Neuronal stem cell (in vitro differentiated cells): ENCODE results near the gene MEGF11.

Experiments
- DNase-seq: peaks from one replicate; pipeline ENCODE4 v3.0.0-alpha.2; 2013; ENCODE audit warnings: low spot score
- H2AFZ ChIP-seq: one replicate; pipeline ENCODE4 v1.6.1; 2013; ENCODE audit warnings: mild to moderate bottlenecking, low read length, inconsistent platforms
- H2AK5ac ChIP-seq: 2 replicates; pipeline ENCODE4 v1.6.1; 2013; ENCODE audit warnings: low read depth, mild to moderate bottlenecking, inconsistent platforms, low read length, moderate library complexity, mixed read lengths
- H2BK120ac ChIP-seq: 2 replicates; pipeline ENCODE4 v1.6.1; 2013; ENCODE audit warnings: low read depth, mild to moderate bottlenecking, inconsistent platforms, low read length, moderate library complexity, mixed read lengths
- H2BK12ac ChIP-seq: one replicate; pipeline ENCODE4 v1.6.1; 2013; ENCODE audit warnings: low read length, inconsistent platforms
- H2BK15ac ChIP-seq: 2 replicates; pipeline ENCODE4 v1.6.1; 2013; ENCODE audit warnings: mild to moderate bottlenecking, low read length, inconsistent platforms, mixed read lengths
- H2BK5ac ChIP-seq: one replicate; pipeline ENCODE4 v1.6.1; 2013; ENCODE audit warnings: inconsistent platforms, mild to moderate bottlenecking, low read length, moderate library complexity
- H3K14ac ChIP-seq: one replicate; pipeline ENCODE4 v1.6.1; 2013; ENCODE audit warnings: low read length, inconsistent platforms
- H3K18ac ChIP-seq: 2 replicates; pipeline ENCODE4 v1.6.1; 2013; ENCODE audit warnings: low read length, inconsistent platforms
- H3K23ac ChIP-seq: 2 replicates; pipeline ENCODE4 v1.6.1; 2013; ENCODE audit warnings: low read depth, mild to moderate bottlenecking, mixed read lengths, low read length, inconsistent platforms; ENCODE audit not compliant: poor library complexity
- H3K27ac ChIP-seq: replicated peaks from 3 replicates; pipeline ENCODE4 v1.5.1; 2013; ENCODE audit warnings: low read length, inconsistent platforms
- H3K27me3 ChIP-seq, 3 experiments: 2 replicates each; pipeline ENCODE4 v1.6.1; 2013; ENCODE audit warnings: low read length in 3 of 3, mild to moderate bottlenecking in 2 of 3, inconsistent platforms in 1 of 3, low read depth in 1 of 3, mixed read lengths in 1 of 3, moderate library complexity in 1 of 3; ENCODE audit not compliant: control insufficient read depth in 3 of 3, insufficient read depth in 3 of 3
- H3K36me3 ChIP-seq, 2 donors: replicated peaks in 1 of 2; 2 replicates each; pipeline ENCODE4 v1.6.1; 2013; ENCODE audit warnings: low read length in 2 of 2; ENCODE audit not compliant: control insufficient read depth in 2 of 2, insufficient read depth in 2 of 2
- H3K4ac ChIP-seq: 2 replicates; pipeline ENCODE4 v1.6.1; 2013; ENCODE audit warnings: inconsistent platforms, mild to moderate bottlenecking, low read length, moderate library complexity
- H3K4me1 ChIP-seq, 2 donors: 1 replicate in 1 of 2; 2 replicates in 1 of 2; pipeline ENCODE4 v1.6.1; 2013; ENCODE audit warnings: low read length in 2 of 2, low read depth in 1 of 2; ENCODE audit not compliant: control insufficient read depth in 2 of 2, insufficient read depth in 1 of 2
- H3K4me2 ChIP-seq: one replicate; pipeline ENCODE4 v1.6.1; 2013; ENCODE audit warnings: mild to moderate bottlenecking, low read length, inconsistent platforms; ENCODE audit not compliant: insufficient read depth, poor library complexity, severe bottlenecking
- H3K4me3 ChIP-seq, 2 donors: 2 replicates each; pipeline ENCODE4 v1.5.1; 2013; ENCODE audit warnings: low read length in 2 of 2, mild to moderate bottlenecking in 2 of 2, inconsistent platforms in 1 of 2, moderate library complexity in 1 of 2
- H3K79me1 ChIP-seq: one replicate; pipeline ENCODE4 v1.6.1; 2013; ENCODE audit warnings: low read depth, mild to moderate bottlenecking, inconsistent platforms, low read length, moderate library complexity
- H3K9ac ChIP-seq: one replicate; pipeline ENCODE4 v1.6.1; 2013; ENCODE audit warnings: mild to moderate bottlenecking, low read depth, low read length, inconsistent platforms; ENCODE audit not compliant: poor library complexity
- H3K9me3 ChIP-seq, 2 donors: replicated peaks in 1 of 2; 2 replicates each; pipeline versions ENCODE3 to v1.6.1; 2013; ENCODE audit warnings: low read length in 2 of 2, mild to moderate bottlenecking in 2 of 2, inconsistent platforms in 1 of 2, low read depth in 1 of 2, mixed read lengths in 1 of 2, moderate library complexity in 1 of 2; ENCODE audit not compliant: control insufficient read depth in 2 of 2, insufficient read depth in 1 of 2
- H4K8ac ChIP-seq: one replicate; pipeline ENCODE4 v1.6.1; 2013; ENCODE audit warnings: low read depth, mild to moderate bottlenecking, inconsistent platforms, low read length, moderate library complexity
- H4K91ac ChIP-seq: one replicate; pipeline ENCODE4 v1.6.1; 2013; ENCODE audit warnings: low read length, low read depth, mild to moderate bottlenecking, inconsistent platforms; ENCODE audit not compliant: poor library complexity
- WGBS, 2 donors: extraction: QIAGEN DNeasy Blood & Tissue Kit; methylation state at CpG; one replicate each; pipeline ENCODE4 v1.1.7; 2013; ENCODE audit warnings: missing lambda C conversion rate in 2 of 2, mixed read lengths in 1 of 2; ENCODE audit not compliant: insufficient read length in 2 of 2, insufficient replicate concordance in 1 of 2; ENCODE audit errors: extremely low coverage in 2 of 2; 5-methylcytosine and 5-hydroxymethylcytosine counted together

The MEGF11 gene

DNA sequence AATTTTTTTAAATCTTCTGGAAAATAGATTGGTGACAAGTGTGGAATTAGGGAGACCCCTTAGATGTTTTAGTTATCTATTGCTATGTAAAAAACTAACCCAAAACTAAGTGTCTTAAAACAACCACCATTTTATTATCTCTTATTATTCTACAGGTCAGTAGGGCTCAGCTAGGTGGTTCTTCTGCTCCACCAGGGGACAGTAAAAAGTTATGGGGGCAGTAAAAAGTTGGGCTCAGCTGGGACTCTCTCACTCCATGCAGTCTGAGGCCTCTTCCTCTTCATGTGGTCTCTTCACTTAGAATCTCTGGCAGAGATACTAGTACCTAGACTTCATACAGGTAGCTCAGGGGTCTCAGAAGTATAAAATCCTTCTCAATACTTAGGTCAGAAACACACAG lies 21.8 kb upstream of the MEGF11 start:
- Histone ChIP-seq H3K36me3 (no peaks in the 10 kb centered on the region), H3K9ac (no peak overlapping the region), H3K27ac (no peak overlapping the region), H2BK15ac (no peak overlapping the region), H3K18ac (no peak overlapping the region), H4K91ac (no peak overlapping the region), H4K8ac (no peak overlapping the region), H3K4me1 (peaks cover 2 to 15% of the 10 kb centered on the region in 2 donors), H3K79me1 (no peaks in the 10 kb centered on the region), H3K4me3 (no peak overlapping the region), H3K4ac (no peak overlapping the region), H3K9me3 (no peaks in the 10 kb centered on the region), H3K23ac (no peak overlapping the region), H3K14ac (no peak overlapping the region), H2BK5ac (no peak overlapping the region), H2AK5ac (no peak overlapping the region), H2BK12ac (no peak overlapping the region), H3K27me3 (no peaks in the 10 kb centered on the region), H2AFZ (no peak overlapping the region), H3K4me2 (no peak overlapping the region), H2BK120ac (no peak overlapping the region)
- DNase-seq, result no peak

DNA sequence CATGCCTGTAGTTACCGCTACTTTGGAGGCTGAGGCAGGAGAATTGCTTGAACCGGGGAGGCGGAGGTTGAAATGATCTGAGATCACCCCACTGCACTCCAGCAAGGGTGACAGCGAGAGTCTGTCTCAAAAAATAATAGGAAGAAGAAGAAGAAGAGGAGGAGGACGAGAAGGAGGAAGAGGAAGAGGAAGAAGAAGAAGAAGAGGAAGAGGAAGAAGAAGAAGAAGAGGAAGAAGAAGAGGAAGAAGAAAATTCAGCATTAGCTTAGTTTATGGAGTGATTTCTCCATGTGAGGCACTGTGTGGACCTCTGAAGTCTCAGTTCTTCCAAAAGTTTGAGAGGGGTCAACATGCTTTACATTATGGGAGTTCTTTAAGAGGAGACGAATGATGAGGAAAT lies 17.4 kb upstream of the MEGF11 start:
- H3K4me2 ChIP-seq, result no peak overlapping the region
- H2BK12ac ChIP-seq, result no peak overlapping the region

DNA sequence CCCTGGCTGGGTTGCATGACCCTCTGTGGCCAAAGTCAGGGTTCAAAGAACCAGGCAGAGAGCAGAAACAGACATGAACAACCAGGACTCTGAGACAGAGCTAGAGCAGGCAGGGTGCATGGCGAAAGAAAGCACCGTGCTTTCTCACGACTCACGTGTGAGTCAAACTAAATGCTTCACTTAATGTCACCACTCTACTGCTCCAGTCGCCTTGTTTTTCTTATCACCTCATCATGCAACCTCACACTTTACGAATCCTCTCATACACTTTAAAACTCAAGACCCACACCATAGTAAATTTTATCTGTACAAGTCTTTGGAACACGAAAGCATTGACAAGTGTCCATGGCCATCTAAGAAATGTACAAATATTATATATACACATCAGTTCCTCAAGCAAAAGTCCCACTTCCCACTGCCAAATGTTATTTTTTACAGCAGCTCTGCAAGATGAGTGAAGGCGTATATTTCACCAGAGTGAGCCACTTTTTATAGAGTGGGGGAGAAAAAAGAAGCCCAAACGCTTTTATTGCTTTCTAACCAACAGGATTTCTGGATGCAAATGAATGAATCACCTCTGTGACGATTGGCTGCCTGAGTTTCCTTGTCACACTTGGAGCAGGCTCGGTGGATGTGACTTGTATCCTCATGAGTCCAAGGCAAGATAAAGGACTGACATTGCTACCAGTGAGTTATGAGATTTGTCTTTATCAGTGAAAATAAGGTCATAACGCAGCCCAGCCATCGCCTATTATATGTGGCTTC lies 16.0 kb upstream of the MEGF11 start:
- H2BK5ac ChIP-seq, result no peak overlapping the region
- peak overlapping the region; percentile 37 for H2AFZ ChIP-seq
- no peak overlapping the region for H3K23ac ChIP-seq
- no peak overlapping the region for H2AK5ac ChIP-seq
- WGBS, 2 donors, result 100% methylated on average over 1 of the region's 13 CpGs
- no peak overlapping the region for H3K4ac ChIP-seq
- no peak overlapping the region for H2BK15ac ChIP-seq
- H2BK12ac ChIP-seq, result no peak overlapping the region
- H3K36me3 ChIP-seq, result no peaks in the 10 kb centered on the region
- no peak overlapping the region for H3K4me3 ChIP-seq
- peak overlapping the region; percentile 28 for H4K91ac ChIP-seq
- no peak overlapping the region for H3K27ac ChIP-seq
- peaks cover 3 to 13% of the 10 kb centered on the region in 2 donors for H3K4me1 ChIP-seq
- no peaks in the 10 kb centered on the region for H3K9me3 ChIP-seq
- no peak overlapping the region for H2BK120ac ChIP-seq
- no peak overlapping the region for H4K8ac ChIP-seq
- H3K27me3 ChIP-seq, result peaks cover 0 to 5% (median 0%) of the 10 kb centered on the region in 3 experiments
- H3K4me2 ChIP-seq, result no peak overlapping the region
- no peak overlapping the region for H3K18ac ChIP-seq
- no peak overlapping the region for H3K14ac ChIP-seq
- H3K79me1 ChIP-seq, result no peaks in the 10 kb centered on the region
- no peak overlapping the region for H3K9ac ChIP-seq
- DNase-seq, result no peak

More for the DNA sequence above, 17.4 kb upstream of the MEGF11 start:
- DNase-seq, result no peak
- peaks cover 0 to 5% (median 0%) of the 10 kb centered on the region in 3 experiments for H3K27me3 ChIP-seq
- H3K79me1 ChIP-seq, result no peaks in the 10 kb centered on the region
- no peak overlapping the region for H3K9ac ChIP-seq
- H2BK5ac ChIP-seq, result no peak overlapping the region
- peaks cover 3 to 13% of the 10 kb centered on the region in 2 donors for H3K4me1 ChIP-seq
- no peak overlapping the region for H3K18ac ChIP-seq
- H3K23ac ChIP-seq, result no peak overlapping the region
- WGBS, 2 donors, result no CpG with 5 or more reads among the region's 6 CpGs
- no peak overlapping the region for H3K4me3 ChIP-seq
- no peak overlapping the region for H2AFZ ChIP-seq
- no peak overlapping the region for H3K4ac ChIP-seq
- H4K8ac ChIP-seq, result no peak overlapping the region
- no peak overlapping the region for H2BK15ac ChIP-seq
- no peak overlapping the region for H4K91ac ChIP-seq
- no peak overlapping the region for H2AK5ac ChIP-seq
- H3K36me3 ChIP-seq, result no peaks in the 10 kb centered on the region
- H3K14ac ChIP-seq, result no peak overlapping the region
- H2BK120ac ChIP-seq, result no peak overlapping the region
- no peak overlapping the region for H3K27ac ChIP-seq
- no peaks in the 10 kb centered on the region for H3K9me3 ChIP-seq

DNA sequence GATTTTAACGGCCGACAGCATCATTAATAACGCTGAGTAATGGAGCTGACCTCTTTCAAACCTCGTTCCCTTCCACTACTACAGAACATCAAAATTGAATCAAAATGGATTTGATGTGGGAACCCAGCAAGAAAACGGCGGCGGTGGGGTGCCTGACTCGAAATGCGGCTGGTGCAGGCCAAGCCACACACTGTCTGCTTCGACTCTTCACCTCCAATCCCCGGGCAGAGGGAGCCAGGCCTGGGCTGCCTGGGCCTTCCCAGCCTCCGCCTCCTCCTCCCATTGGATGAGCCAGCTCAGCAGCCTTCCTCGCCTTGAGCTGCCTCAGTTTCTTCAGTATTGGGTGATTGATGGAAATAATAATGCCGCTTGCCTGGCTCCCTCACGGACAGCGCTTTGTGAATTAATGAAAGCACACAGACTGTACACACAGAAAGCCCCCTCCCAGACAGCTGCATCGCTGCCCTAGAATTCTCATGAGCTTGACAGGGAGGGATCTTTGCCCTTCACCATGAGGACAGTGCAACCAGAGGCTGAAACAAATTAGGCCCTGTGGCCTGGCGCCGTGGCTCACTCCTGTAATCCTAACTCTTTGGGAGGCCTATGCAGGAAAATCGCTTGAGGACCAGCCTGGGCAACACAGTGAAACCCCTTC lies 11.4 kb upstream of the MEGF11 start:
- WGBS, 2 donors, result no CpG with 5 or more reads among the region's 20 CpGs
- Histone ChIP-seq H2BK5ac (no peak overlapping the region), H4K8ac (no peak overlapping the region), H2BK15ac (no peak overlapping the region), H3K27ac (no peak overlapping the region), H3K18ac (no peak overlapping the region), H4K91ac (no peak overlapping the region), H2AK5ac (no peak overlapping the region), H3K23ac (no peak overlapping the region), H3K27me3 (peaks cover 0 to 16% (median 0%) of the 10 kb centered on the region in 3 experiments), H3K4me3 (no peak overlapping the region), H3K9me3 (no peaks in the 10 kb centered on the region), H2BK12ac (no peak overlapping the region), H3K79me1 (no peaks in the 10 kb centered on the region), H3K4me1 (peaks cover 3 to 13% of the 10 kb centered on the region in 2 donors), H3K9ac (no peak overlapping the region), H2BK120ac (no peak overlapping the region), H3K14ac (no peak overlapping the region), H3K36me3 (no peaks in the 10 kb centered on the region), H3K4ac (no peak overlapping the region), H3K4me2 (no peak overlapping the region), H2AFZ (no peak overlapping the region)
- DNase-seq, result no peak
